GM21723 (cell line): Measurements from ENCODE around the gene MGMT.

Experiments
- ATAC-seq: cut with Tn5 transposase; IDR thresholded peaks from one replicate; pipeline ENCODE4 v1.9.1; 2021; ENCODE audit warnings: mild to moderate bottlenecking, moderate library complexity; ENCODE audit not compliant: unreplicated experiment

The MGMT gene

DNA sequence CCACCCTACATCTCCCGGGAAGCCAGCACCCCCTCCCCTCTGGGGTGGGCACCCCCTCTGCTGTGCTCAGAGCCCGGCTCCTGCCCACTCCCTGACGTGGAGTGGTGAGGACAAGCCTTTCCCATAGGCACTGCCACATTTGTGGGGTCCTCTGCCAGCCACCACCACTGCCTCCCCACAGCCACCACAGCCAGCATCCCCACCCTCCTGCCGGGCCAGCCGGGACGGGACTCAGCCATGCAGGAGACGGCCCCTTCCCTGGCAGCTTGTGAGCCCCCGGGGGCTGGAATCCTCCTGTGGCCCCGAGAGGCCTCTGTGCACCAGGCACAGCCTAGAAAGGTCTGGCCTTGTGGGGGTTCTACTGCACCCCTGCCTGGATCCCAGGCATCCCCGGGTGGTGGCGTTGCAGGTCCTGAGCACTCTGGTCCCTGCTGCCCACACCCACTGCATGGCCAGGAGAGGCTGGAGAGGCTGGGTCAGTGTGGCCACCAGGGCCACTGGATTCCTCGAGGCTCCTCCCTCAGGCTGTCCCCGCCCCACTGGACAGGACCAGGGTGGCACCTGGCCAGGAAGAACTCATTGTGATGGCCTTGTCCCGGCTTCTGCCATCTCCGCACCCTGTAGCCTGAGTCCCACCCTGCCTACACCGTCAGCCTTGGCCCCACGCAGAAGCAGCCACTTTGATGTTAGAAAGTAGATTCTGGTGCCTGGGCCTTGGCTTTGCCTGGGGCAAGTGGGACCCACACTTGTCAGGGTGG is 349.0 kb downstream of the MGMT start:
- no peak for ATAC-seq

GRCh38 chr10:129816656-129817045 is 349.6 kb downstream of the MGMT start:
- ATAC-seq: no peak
